IPS-NIHi11 (cell line): Measurements from ENCODE around the gene TGFBRAP1.

Experiments used
- DNase-seq: peaks from one replicate; pipeline ENCODE4 v3.0.0; 2012; ENCODE audit warnings: mixed read lengths, low spot score

Gene TGFBRAP1

DNA sequence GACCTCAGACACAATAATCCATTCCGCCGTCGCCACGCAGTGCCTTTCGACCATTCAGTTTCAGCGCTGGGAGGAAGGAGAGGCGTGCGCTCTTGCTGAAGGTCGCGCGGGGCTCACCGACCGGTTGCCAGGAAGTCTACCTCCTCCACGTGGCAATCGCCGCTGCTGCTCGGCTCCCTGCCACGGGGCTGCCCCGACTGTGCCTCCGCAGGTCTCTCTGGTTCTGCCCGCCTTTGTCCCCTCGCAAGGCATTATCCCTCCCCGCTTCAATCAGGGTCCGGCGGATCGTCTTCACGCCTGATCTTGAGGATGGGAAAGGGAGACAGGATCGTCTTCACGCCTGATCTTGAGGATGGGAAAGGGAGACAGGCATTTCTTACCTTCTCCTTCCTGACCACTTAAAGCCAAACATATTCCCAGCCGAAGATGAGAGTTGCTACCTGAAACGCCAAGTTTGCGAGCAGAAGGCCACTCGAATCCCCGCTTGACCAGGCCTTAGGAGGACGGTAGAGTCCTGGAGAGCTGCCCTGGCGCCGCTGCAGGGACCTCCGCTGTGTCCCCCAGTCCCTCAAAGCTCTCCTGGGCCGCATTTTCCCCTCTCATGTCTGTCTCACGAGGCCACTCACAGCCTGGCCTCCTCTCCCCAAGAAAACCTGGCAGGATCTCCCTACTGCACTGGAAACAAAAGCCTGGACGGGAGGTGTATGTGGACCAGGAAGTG lies 92.3 kb downstream of the TGFBRAP1 start:
- DNase-seq: no peak

DNA sequence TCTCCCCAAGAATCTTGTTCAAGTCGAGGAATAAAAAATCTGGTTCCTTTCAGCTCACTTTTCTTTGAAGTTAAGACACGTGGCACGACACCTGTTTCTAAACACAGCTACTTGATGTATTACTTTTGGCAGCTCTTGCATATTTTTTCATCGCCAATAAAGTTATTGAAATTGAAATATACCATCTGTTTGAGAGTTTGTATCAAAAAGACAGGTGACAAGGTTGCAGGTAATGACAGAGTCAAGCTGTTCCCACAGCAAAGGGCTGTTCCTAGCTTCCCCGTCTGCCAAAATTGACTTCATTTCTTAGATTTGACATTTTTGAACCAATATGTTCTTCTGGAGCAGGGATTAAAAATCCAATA lies 93.5 kb downstream of the TGFBRAP1 start:
- no peak for DNase-seq

DNA sequence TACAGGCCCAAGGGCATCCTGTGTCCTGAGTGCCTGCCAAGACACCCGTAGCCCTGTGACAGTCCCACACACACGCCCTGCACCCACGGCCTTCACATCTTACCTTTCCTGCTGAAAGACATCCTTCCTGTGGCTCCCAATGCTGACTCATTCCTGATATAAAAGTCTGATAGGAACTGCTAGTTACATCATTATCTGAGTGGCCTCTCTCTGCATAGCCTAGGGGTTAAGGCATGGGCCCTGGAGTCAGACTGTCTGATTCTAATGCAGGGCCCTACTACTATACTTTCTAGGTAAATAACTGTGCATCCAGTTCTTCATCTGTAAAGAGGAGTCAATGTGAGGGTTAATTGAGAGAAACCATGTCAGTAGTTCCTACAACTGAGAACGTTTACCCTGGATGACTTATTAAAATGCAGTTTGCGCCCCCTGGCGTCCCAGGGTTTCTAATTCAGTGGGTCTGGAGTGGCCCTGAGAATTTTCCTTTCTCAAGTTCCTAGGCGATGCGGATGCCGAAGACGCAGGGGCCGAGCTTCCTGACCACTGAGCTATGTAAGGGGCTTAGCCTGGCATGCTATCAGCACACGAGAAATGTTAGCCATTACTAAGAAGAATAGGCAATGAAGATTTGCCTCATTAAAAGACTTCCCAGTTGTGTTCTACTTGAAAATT lies 94.0 kb downstream of the TGFBRAP1 start:
- peak; percentile 65 for DNase-seq

DNA sequence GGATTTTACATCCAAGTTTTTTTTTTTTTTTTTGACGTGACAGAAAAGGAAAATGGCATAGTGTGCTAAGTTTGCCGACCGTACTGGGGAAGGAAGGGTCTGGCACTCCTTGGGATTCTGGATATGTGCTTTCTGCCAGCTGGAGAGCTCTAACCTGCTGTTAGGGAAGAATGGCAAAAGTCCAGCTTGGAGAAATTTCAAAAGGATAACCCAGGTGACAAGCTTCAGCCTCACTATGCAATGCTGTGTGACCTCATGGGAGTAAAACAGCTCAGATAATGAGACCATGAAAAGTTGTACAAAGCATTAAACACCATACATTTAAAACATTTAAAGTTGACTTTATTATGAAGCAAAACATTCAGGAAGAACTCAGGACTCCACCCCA lies 98.3 kb downstream of the TGFBRAP1 start:
- DNase-seq: no peak

DNA sequence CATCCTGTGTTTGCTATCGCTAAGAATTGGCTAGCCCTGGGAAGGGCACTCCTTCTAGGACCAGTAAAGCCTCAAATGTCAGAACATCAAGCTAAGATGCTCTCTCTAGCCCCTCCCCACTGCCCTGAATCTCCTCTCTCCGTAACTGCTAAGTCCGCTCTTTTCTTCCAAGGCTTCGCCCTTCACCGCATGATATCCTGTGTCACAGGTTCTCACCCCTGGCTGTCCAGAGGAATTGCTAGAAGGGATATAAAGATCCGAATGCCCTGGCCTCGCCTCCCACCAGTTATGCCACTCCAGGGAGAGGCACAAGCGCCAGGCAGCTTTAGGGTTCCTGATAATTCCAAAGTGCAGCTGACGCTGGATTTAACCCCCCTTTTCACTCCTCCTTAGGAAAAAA lies 105.1 kb downstream of the TGFBRAP1 start:
- DNase-seq: no peak

DNA sequence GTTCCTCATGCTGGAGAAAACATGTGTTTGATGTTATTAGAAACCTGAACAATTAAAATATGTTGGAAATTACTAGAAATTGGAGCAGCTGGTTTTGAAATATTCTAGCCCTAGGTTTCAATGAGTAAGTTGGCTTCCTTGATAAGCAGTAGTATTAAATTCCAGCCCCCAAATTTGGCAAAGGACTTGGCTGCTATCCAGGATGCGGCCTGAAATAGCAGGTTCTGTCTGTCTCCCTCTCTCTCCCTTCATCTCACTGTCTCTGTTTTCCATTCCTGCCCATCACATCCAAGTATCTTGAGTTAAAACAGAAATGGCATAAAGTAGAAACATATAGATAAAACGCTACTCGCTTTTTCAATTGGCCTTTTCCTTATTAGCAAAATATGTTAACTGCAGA lies 108.9 kb downstream of the TGFBRAP1 start:
- no peak for DNase-seq

DNA sequence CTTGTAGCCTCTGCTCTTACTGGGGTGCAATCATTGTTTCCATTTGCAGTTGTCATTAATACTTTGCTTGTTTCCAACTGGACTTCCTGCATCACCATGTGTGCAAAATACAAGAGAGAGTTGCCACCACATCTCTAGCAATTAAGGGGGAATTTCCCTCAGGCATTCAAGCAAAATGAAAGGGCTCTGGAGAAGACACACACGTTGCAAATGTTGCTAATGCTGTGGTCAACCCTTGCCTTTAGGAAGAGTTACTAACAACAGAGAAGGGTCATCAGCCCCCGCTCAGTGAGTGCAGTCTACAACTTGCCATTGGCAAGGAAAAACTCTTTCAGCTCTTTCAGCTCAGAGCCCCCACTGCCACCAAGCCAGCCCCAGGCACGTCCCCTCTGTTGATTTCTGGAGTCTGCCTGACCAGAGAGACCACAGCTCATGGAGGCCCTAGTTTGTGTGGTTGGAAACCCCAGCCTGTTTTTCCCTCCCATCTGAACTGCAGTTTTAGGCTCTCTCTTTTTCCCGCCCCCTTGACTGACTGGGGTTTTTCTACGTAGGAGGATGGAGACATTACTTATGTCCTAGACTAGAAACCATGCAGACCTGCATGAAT lies 113.8 kb downstream of the TGFBRAP1 start:
- DNase-seq: no peak
